Right lung (tissue), 10 donors: ENCODE results near the gene NT5C. TPM values are rescaled to one million over a fixed set of nuclear protein-coding genes. Genes with fewer than 3 reads are reported as not detected.
"Not testable (repeated sequence)": the region's sequence is repeated elsewhere in the genome, so short reads cannot be mapped to it uniquely, and the experiment has no call there.

Source experiments
- DNase-seq, 2 donors: peaks; one replicate each; pipeline ENCODE4 v3.0.0-alpha.2; 2013
- long read RNA-seq, 8 donors: transcript quantifications; one replicate each; lab custom pipeline, GENCODE V29; 2026
- polyA plus RNA-seq, 5 donors: library from polyadenylated mRNA; unstranded; fragments of 120-200 nt; gene quantifications; one replicate each; pipeline versions ENCODE4 v1.2.1 to v1.2.3, GENCODE V29; 2013; ENCODE audit warnings: inconsistent platforms in 1 of 5, low replicate concordance in 1 of 5; ENCODE audit not compliant: insufficient read length in 5 of 5, insufficient read depth in 1 of 5

NT5C gene
- polyA plus RNA-seq = 10 to 100 TPM; 42.4 to 63.3 (median 46.6) TPM
- long read RNA-seq, donor 1, transcript NT5C-201 (5 exons, 954 nt) = major isoform, 21 of 57 reads
- long read RNA-seq, donor 1, transcript NT5C-214 (2 exons, 503 nt) = minor isoform, 6 of 57 reads
- long read RNA-seq, donor 1, partial matches to known transcripts = 12 of 57 reads
- long read RNA-seq, donor 1, other reads (novel, unspliced or antisense) = 0 of 57 reads
- long read RNA-seq, donor 2, transcript NT5C-201 (5 exons, 954 nt) = major isoform, 11 of 25 reads
- long read RNA-seq, donor 2, partial matches to known transcripts = 0 of 25 reads
- long read RNA-seq, donor 2, other reads (novel, unspliced or antisense) = 0 of 25 reads
- long read RNA-seq, donor 3, transcript NT5C-201 (5 exons, 954 nt) = major isoform, 12 of 25 reads
- long read RNA-seq, donor 3, transcript NT5C-214 (2 exons, 503 nt) = minor isoform, 5 of 25 reads
- long read RNA-seq, donor 3, partial matches to known transcripts = 0 of 25 reads
- long read RNA-seq, donor 3, other reads (novel, unspliced or antisense) = 0 of 25 reads
- long read RNA-seq, donor 4, transcript NT5C-201 (5 exons, 954 nt) = major isoform, 7 of 13 reads
- long read RNA-seq, donor 4, partial matches to known transcripts = 0 of 13 reads
- long read RNA-seq, donor 4, other reads (novel, unspliced or antisense) = 0 of 13 reads
- long read RNA-seq, donor 5, transcript NT5C-212 (4 exons, 921 nt) = minor isoform, 5 of 36 reads
- long read RNA-seq, donor 5, transcript NT5C-201 (5 exons, 954 nt) = major isoform, 16 of 36 reads
- long read RNA-seq, donor 5, partial matches to known transcripts = 0 of 36 reads
- long read RNA-seq, donor 5, other reads (novel, unspliced or antisense) = 0 of 36 reads
- long read RNA-seq, donor 6, transcript NT5C-201 (5 exons, 954 nt) = major isoform, 20 of 37 reads
- long read RNA-seq, donor 6, partial matches to known transcripts = 0 of 37 reads
- long read RNA-seq, donor 6, other reads (novel, unspliced or antisense) = 0 of 37 reads
- long read RNA-seq, donor 7, transcript NT5C-201 (5 exons, 954 nt) = major isoform, 12 of 29 reads
- long read RNA-seq, donor 7, partial matches to known transcripts = 0 of 29 reads
- long read RNA-seq, donor 7, other reads (novel, unspliced or antisense) = 0 of 29 reads
- long read RNA-seq, donor 8, partial matches to known transcripts = 0 of 2 reads
- long read RNA-seq, donor 8, other reads (novel, unspliced or antisense) = 0 of 2 reads

DNA sequence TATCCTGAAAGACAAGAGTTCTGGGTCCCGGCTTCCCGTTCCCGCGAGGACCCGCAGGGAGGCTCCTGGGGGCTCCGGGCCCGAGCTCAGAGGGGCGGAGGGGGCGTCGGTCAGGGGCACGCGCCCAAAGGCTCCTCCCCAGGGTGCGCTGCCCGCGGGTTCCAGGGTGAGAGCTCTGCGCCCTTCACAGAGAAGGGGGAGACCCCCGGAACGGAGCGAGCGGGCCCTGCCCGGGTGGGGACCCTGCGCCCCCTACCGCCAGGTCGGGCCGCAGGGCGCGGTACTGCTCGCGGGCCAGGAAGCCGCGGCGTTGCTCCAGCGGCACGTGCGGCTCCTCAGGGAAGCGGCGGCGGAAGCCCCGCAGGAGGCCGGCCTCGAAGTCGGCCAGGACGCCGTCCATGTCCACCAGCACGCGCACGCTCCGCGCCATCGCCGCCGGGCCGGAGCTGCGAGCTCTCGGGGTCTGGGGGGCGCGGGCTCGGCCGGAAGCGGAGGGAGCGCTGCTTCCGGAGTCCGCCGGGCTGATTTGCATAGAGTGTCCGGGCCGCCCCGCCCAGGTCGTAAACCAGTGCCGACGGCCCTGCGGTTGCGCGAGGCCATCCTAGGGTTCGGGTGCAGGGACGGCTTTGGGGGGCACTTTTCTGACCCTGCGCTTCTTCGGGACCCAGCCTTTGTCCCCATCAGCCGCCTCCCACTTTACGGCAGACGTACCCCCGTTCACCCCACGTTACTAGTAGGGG is at the start of gene NT5C:
NT5C (minus strand) TSS at position 465 of the 740 bp plus-strand sequence; CDS start at position 430, 35 bp downstream.
- peak; percentile 83 for DNase-seq

DNA sequence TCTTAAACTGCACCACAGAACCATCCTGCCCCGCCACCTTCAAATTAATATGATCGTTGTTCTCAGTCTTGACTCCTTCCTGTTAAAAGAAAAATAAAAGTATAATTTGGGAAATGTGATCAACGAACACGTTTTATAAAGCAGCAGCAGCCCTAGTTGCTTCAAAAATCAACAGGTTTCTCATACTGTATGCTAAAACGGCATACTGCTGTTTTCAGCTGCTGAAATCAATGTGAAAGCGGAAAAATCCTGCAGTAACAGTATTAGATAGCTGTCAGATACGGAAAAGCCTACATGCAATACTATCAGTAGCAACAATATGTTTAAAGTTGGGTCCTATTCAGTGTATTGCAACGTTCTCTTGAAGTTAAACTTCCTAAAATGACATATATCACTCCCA is 49.6 kb upstream of the NT5C start:
- DNase-seq = no peak

DNA sequence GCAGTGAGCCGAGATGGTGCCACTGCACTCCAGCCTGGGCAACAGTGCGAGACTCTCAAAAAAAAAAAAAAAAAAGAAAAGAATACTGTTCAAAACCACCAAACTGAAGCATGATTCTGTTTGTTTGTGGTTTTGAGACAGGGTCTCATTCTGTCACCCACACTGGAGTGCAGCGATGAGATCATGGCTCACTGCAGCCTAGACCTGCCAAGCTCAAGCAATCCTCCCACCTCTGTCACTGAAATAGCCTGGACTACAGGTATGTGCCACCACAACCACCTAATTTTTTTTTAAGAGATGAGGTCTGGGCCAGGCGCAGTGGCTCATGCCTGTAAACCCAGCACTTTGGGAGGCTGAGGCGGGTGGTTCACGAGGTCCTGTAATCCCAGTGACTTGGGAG is 46.9 kb upstream of the NT5C start:
- no peak for DNase-seq

DNA sequence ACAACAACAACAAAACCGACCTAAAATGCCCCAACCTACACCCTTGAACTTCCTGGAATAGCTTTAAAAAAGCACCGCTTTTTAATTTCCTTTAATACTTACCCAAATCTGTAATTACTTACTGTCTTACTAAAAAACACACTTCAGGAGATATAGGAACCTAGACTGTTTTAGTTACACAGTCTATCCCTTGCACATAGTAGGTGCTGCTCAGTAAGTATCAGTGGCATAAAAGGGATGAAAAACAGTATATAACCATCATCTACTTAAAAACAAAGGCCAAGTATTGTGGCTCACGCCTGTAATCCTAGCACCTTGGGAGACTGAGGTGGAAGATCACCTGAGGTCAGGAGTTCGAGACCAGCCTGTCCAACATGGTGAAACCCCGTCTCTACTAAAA is 45.1 kb upstream of the NT5C start:
- no peak for DNase-seq

DNA sequence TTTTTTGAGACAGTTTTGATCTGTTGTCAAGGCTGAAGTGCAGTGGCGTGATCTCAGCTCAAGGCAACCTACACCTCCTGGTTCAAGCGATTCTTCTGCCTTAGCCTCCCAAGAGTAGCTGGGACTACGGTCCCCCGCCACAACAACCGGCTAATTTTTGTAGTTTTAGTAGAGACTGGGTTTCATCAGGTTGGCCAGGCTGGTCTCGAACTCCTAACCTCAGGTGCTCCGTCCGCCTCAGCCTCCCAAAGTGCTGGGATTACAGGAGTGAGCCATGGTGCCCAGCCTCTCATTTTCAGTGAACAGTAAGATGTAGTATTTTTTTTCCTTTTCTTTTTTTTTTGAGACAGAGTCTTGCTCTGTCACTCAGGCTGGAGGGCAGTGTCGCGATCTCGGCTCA is 43.5 kb upstream of the NT5C start:
- no peak for DNase-seq

DNA sequence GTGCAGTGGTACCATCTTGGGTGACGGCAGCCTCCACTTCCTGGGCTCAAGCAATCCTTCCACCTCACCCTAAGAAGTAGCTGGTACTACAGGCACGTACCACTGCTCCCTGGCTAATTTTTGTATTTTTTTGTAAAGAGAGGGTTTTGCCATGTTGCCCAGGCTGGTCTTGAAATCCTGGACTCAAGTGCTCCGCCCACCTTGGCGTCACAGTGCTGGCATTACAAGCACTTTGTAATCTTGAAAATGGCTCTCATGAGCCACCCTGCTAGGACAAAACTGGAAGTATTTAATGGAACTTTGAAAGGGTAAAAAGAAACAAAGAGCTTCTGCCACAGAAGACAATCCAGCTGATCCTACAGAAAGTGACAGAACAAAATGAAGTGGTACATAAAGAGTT is 42.0 kb upstream of the NT5C start:
- no peak for DNase-seq

DNA sequence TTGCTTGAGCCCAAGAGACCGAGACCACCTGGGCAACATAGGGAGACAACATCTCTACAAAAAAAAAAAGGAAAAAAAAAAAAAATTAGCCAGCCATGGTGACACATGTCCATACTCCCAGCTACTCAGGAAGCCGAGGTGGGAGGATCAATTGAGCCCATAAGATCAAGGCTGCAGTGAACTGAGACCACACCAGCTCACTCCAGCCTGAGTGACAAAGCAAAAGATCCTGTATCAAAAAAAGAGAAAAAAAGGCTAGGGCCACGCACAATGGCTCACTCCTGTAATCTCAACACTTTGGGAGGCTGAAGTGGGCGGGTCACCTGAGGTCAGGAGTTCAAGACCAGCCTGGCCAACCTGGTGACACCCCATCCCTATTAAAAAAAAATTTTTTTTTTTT is 37.5 kb upstream of the NT5C start:
- DNase-seq = no peak

DNA sequence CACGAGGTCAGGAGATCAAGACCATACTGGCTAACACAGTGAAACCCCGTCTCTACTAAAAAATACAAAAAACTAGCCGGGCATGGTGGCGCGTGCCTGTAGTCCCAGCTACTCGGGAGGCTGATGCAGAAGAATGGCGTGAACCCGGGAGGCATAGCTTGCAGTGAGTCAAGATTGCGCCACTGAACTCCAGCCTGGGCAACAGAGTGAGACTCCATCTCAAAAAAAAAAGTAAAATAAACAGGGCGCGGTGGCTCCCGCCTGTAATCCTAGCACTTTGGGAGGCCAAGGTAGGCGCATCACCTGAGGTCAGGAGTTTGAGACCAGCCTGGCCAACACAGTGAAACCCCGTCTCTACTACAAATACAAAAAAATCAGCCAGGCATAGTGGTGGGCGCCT is 33.1 kb upstream of the NT5C start:
- DNase-seq = not testable (repeated sequence)

DNA sequence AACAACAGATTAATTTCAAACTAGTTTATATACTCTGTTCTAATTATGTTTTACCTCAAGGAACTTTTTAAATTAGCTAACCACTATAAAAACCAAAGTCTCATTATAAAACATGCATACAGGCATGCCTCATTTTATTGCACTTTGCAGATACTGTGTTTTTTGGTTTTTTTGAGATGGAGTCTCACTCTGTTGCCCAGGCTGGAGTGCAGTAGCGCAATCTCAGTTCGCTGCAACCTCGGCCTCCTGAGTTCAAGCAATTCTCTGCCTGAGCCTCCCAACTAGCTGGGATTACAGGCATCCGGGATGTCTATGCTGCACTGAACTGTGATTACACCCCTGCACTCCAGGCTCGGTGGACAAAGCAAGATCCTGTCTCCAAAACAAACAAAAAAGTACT is 31.5 kb upstream of the NT5C start:
- no peak for DNase-seq

DNA sequence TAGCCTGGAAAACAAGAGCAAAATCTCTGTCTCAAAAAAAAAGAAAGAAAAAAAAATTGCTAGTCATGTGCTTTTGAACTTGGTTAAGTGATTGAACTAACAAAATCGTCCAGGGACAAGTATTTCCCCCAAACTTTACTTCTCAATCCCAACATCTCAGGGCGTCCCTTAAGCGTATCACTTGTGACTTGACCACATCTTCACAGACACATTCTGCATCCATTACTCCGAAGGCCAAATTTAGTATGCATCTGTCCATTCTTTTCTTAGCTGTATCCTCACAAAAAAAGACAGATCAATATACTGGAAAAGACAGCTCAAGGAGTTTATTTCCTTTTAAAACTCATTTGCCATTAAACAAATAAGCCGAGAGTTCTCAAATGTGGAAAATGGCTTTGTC is 28.7 kb upstream of the NT5C start:
- no peak for DNase-seq

DNA sequence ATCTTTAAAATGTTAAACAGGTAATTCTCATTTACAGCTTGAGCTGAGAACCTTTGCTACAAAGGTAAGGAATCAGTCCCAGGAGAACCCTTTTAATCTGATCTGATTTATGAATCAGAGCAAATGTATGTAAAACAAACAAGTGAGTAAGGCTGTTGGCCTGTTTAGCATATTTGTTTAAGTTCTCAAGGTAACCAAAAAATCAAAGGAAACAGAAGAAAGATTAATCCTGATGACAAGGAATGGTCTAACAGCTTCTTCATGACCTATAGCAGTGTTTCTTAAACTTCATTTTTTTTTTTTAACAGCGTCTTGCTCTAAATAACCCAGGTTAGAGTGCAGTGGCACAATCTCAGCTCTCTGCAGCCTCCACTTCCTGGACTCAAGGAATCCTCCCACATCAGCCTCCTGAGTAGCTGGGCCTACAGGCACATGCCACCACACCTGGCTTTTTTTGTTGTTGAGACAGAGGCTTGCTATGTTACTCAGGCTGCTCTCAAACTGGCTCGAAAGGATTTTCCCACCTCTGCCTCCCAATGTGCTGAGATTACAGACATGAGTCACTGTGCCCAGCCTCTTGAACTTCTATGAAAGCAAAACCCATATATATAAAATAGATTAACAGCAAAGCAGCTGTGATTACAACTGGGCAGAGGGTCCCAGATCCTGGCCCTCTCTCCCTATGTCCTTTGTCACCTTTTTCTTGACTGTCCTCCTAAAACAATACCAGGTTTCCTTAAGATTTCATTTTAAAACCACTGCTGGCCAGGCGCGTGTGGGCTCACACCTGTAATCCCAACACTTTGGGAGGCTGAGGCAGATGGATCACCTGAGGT is 27.9 kb upstream of the NT5C start:
- no peak for DNase-seq

DNA sequence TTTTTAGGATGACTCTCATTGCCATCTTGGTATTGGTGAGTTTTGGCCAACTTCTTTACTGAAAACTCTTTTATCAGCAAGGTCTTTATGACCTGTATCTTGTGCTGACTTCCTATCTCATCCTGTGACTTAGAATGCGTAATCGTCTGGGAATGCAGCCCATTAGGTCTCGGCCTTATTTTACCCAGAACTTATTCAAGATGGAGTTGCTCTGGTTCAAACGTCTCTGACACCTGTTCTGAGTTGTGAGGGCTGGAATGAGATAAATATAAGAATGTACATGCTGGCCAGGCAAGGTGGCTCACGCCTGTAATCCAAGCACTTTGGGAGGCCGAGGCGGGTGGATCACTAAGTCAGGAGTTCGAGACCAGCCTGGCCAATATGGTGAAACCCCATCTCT is 26.9 kb upstream of the NT5C start:
- DNase-seq = not testable (repeated sequence)

DNA sequence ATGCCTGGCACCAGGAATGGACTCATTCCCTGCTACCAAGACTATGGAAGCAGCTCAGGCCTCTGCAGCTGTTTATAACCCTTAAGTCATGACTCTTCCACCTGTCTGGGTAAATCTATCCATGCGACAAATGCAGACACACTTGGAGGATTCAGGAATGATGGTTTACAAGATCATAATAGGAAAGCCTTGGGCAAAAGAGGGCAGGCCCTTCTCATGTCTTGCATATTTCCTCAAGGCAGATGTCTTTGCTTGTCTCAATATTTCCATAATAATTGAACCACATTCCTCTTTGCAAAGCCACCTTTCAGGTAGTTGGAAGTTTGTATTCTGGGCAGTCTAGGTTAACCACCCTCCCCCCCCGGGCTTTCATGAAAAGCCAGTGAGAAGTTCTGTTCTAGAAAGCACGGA is 23.7 kb upstream of the NT5C start:
- no peak for DNase-seq

DNA sequence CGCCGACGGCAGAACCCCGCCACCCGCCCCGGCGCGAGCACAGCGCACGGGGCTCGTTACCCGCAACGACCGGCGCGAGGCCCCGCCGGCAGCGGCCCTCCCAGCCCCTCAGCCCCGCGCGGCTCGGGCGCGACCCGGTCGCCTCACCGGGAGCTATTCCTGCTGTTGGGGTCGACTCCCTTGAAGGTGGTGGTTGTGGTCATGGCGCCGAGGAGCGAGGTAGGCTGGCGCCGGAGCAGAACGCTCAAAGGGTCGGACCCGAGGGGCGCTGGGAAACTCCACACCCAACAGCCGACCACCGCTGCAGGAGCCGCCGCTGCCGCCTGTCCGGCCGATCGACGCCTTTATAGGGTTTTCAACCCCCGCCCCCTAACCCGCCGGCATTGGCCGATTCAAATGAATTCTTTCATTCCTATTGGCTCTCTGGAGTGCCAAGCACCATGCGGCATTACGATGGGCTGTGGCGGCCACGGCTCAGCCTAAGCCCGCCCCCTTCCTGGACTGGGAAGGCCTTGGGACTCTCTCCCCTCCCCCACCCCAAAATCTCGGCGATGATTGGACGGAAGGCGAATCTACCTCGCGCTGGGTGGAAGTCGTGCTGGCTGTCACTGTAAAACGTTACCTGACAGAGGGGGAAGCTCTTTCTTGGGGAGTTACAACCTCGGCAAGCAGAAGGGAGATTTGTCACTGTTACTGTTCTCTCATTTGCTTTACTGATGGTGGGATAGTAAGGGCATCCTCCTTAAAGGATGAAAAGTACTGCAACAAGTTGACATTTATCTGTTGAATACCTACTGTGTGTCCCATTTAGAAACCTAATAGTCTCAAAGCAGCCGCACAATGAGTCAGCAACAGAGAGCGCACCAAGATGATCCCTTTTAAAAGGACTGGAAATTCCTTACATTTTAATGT is 22.9 kb upstream of the NT5C start, which contains the start of gene JPT1:
JPT1 (minus strand) TSS at position 318 of the 912 bp plus-strand sequence; CDS start at position 203, 115 bp downstream.
- peak; percentile 96 to 98 for DNase-seq

DNA sequence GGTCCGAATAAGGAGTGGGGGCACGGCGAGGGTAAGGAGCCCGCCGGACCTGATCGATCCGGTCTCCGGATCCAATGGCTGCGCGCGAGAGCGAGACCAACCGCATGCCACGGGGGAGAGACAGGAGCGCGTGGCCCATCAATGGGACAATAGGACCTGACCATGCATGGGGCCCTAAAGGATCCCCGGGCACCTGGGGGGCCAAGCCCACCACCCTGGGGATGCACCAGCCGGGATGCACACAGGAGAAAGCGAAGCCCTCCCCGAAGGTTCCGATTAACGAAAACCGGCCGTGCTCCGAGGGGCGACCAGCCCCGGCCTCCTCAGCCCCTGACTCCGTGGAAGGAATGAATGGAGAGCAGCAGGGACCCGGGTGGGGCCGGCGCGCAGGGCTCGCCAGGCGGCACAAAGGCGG is 22.2 kb upstream of the NT5C start:
- DNase-seq = peak; percentile 19 to 29

DNA sequence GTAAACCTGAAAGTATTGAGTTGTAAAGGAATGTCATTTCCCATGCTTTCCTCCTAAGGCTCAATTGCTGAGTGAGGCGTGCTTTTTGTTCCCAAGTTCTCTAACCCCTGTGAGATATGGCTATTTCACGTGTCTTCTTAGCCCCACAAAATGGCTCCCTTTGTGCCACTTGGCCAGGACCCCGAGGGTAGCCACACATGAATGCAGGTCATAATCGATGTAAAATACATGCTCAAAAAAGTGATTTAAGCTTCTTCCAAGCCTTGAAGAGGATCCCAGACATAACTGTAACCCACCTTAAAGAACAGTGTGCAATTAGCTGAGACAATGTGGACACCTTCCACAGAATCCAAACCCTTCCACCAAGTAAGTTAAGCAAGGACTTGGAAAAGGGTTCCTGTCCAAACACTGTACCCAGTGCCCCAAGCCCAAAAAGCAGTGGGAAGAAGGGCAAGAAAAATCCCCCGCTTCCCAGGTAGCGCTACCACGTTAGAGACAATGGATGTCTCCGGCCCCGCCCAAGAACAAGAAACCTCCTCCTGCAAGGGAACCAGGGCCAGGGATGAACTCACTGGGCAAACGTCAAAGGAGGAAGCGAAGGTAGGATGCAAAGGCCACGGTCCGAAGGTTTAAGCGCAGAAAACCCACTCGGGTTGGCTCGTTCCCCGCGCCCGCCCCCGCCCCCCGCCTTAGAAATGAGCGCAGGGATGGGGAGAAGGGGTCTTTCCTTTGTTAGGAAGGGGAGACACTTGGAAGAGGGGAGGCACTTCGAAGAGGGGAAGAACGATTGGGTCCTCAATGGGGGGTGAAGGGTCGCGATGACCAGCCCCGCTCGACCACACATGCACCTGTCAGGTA is 21.6 kb upstream of the NT5C start:
- DNase-seq = peak in 1 of 2 donors; percentile 18

DNA sequence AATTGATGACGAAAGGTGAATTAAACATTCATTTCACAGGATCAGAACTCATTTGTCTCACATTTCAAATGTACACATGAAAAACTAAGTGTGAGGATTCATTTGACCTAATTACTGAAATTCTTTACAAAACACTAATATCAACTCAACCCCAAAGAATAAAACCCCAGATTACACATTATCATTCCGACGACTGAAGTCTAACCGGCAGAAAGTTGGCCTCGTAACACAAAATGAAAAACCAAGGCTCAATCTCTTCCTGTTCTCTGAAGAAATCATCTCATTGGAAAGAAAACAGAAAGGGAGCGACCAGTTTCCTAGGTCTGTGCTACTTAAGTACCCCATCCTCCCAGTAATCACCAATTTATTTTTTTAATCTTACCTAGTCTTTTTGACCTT is 21.0 kb upstream of the NT5C start:
- no peak for DNase-seq

DNA sequence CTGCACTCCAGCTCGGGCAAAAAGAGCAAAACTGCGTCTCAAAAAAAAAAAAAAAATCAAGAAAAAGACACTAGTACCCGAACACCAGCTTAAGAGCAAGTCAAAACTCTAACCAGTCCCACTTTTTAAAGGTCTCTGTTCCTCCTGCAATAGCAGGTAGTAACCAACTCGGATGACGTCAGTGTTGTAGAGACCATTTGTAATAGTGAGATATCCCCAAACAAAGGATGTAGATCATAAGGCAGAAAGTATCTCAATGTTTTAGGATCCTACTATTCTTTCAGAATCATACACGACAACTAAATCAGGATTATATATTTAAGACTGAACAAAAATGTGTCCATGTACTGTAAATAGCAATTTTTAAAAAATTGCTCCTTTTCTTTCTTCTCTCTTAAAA is 20.4 kb upstream of the NT5C start:
- no peak for DNase-seq
